GM10847 (cell line): ENCODE measurements around the gene GHRHR.

ENCODE experiments used
- POLR2A ChIP-seq: IDR thresholded peaks from 2 replicates; pipeline ENCODE4 v1.6.1; 2011; ENCODE audit not compliant: insufficient read length; ENCODE audit errors: extremely low read depth

GHRHR gene

GRCh38 chr7:31022726-31023125 is 59.0 kb downstream of the GHRHR start:
- TF ChIP-seq POLR2A: no peak

GRCh38 chr7:31023877-31024276 is 60.1 kb downstream of the GHRHR start:
- no peak for TF ChIP-seq POLR2A

- TF ChIP-seq POLR2A: no peak
Observed at GRCh38 chr7:31027161-31027965, 63.6 kb downstream of the GHRHR start.

GRCh38 chr7:31028006-31028405 is 64.3 kb downstream of the GHRHR start:
- TF ChIP-seq POLR2A: no peak

- TF ChIP-seq POLR2A: no peak
Observed at GRCh38 chr7:31028417-31028992, 64.8 kb downstream of the GHRHR start.
